Body of pancreas (tissue), 4 donors: ENCODE measurements around the gene BCL7C. TPM values are rescaled to one million over a fixed set of nuclear protein-coding genes. Genes with fewer than 3 reads are reported as not detected.
A peak's percentile ranks its signal among the peaks of the same experiment; 100 is the strongest.

Experiments used
- ATAC-seq: fragments of 150-250 bp; one replicate; pipeline ENCODE4 v1.9.1; 2016
- DNase-seq, 4 donors: peaks; one replicate each; pipeline ENCODE4 v3.0.0-alpha.2; 2019
- H3K27ac ChIP-seq, 4 donors: fragments of 200-600 bp; sonication (generic); 1 replicate in 3 of 4; 2 replicates in 1 of 4; pipeline versions ENCODE4 v1.5.1 to v1.6.1; 2016 to 2019; ENCODE audit warnings: mild to moderate bottlenecking in 1 of 4, mixed read lengths in 1 of 4, moderate library complexity in 1 of 4
- H3K27me3 ChIP-seq, 2 donors: fragments of 200-600 bp; sonication (generic); one replicate each; pipeline ENCODE4 v1.6.0; 2016; ENCODE audit warnings: mild to moderate bottlenecking in 1 of 2
- H3K36me3 ChIP-seq, 2 donors: fragments of 200-600 bp; sonication (generic); replicated peaks in 1 of 2; 2 replicates each; pipeline ENCODE4 v1.5.1; 2016; ENCODE audit warnings: low read depth in 2 of 2; ENCODE audit not compliant: insufficient read depth in 1 of 2
- H3K4me1 ChIP-seq: fragments of 200-600 bp; sonication (generic); one replicate; pipeline ENCODE4 v1.6.0; 2016
- H3K4me3 ChIP-seq, 2 donors: fragments of 200-600 bp; sonication (generic); 1 replicate in 1 of 2; 2 replicates in 1 of 2; pipeline ENCODE4 v1.5.1; 2016 to 2019
- H3K9me3 ChIP-seq, 3 donors: fragments of 200-600 bp; sonication (generic); 1 replicate in 2 of 3; 2 replicates in 1 of 3; pipeline ENCODE4 v1.5.1; 2016
- CTCF ChIP-seq, 7 experiments: fragments of 450-650 bp in 4 of 7; fragments of 200-600 bp in 3 of 7; sonication (generic) in 3 of 7; IDR thresholded peaks; one replicate each; pipeline ENCODE4 v1.5.1; 2016 to 2019; ENCODE audit warnings: antibody characterized with exemption in 7 of 7
- POLR2A ChIP-seq, 3 donors: fragments of 450-650 bp; IDR thresholded peaks; one replicate each; pipeline ENCODE4 v1.6.1; 2016; ENCODE audit warnings: antibody characterized with exemption in 3 of 3, mild to moderate bottlenecking in 2 of 3
- WGBS, 2 donors: methylation state at CpG; one replicate each; pipeline ENCODE4 v1.1.5; 2017; 5-methylcytosine and 5-hydroxymethylcytosine counted together
- intact Hi-C: fragments of 100-400 bp; cut with DNase I; formaldehyde crosslinking; loops from one replicate; pipeline ENCODE4 v1.15.1; 2023
- total RNA-seq, 2 donors: library from RNA; depleted of rRNA; stranded (reverse); fragments of >200 nt; gene quantifications; one replicate each; pipeline ENCODE4 v1.1.0, GENCODE V29; 2016

Gene BCL7C
- total RNA-seq, 2 donors from 2014 or later = 19.8 to 24.1 TPM

GRCh38 chr16:30920891-30921290 lies 27.0 kb upstream of the BCL7C start:
- DNase-seq (no peak), ATAC-seq (no peak)
- peak overlapping the region in 1 of 4 donors; percentile 77 for H3K27ac ChIP-seq
- 61 to 68% methylated on average over 2 of the region's 2 CpGs for WGBS, 2 donors
- H3K9me3 ChIP-seq = no peaks in the 10 kb centered on the region
- H3K27me3 ChIP-seq = no peaks in the 10 kb centered on the region
- H3K4me3 ChIP-seq = no peak overlapping the region
- no peaks in the 10 kb centered on the region for H3K36me3 ChIP-seq
- H3K4me1 ChIP-seq = peaks cover 20% of the 10 kb centered on the region
- TF ChIP-seq CTCF (IDR thresholded peaks at IDR 0.05) (no peak), POLR2A (IDR thresholded peaks at IDR 0.05) (no peak)
- intact Hi-C loops = no loop called here

GRCh38 chr16:30918614-30919013 lies 24.7 kb upstream of the BCL7C start:
- intact Hi-C loops = no loop called here
- Histone ChIP-seq H3K9me3 (no peaks in the 10 kb centered on the region), H3K27ac (no peak overlapping the region), H3K27me3 (no peaks in the 10 kb centered on the region), H3K4me3 (no peak overlapping the region), H3K4me1 (peaks cover 6% of the 10 kb centered on the region), H3K36me3 (no peaks in the 10 kb centered on the region)
- TF ChIP-seq POLR2A (IDR thresholded peaks at IDR 0.05) (no peak), CTCF (IDR thresholded peaks at IDR 0.05) (no peak)
- 77 to 100% methylated on average over 1 of the region's 1 CpG for WGBS, 2 donors
- ATAC-seq (no peak), DNase-seq (no peak)

- H3K4me3 ChIP-seq = no peak overlapping the region
- no peak for ATAC-seq
Measured at GRCh38 chr16:30914830-30915229, 21.0 kb upstream of the BCL7C start.

GRCh38 chr16:30912794-30913412 lies 19.0 kb upstream of the BCL7C start:
- H3K36me3 ChIP-seq = no peaks in the 10 kb centered on the region
- no peaks in the 10 kb centered on the region for H3K4me1 ChIP-seq
- no peak for DNase-seq
- no peaks in the 10 kb centered on the region for H3K27me3 ChIP-seq
- no peaks in the 10 kb centered on the region for H3K9me3 ChIP-seq
- intact Hi-C loops = no loop called here
- H3K4me3 ChIP-seq = no peak overlapping the region
- 70 to 79% methylated on average over 5 to 6 of the region's 6 CpGs for whole genome bisulfite sequencing, 2 donors
- TF ChIP-seq CTCF (IDR thresholded peaks at IDR 0.05) = no peak
- TF ChIP-seq POLR2A (IDR thresholded peaks at IDR 0.05) = no peak
- no peak overlapping the region for H3K27ac ChIP-seq
- ATAC-seq = no peak

More at GRCh38 chr16:30914830-30915229, 21.0 kb upstream of the BCL7C start:
- WGBS, 2 donors = 75 to 83% methylated on average over 2 to 3 of the region's 3 CpGs
- Histone ChIP-seq H3K9me3 (no peaks in the 10 kb centered on the region), H3K36me3 (no peaks in the 10 kb centered on the region), H3K27ac (no peak overlapping the region), H3K27me3 (no peaks in the 10 kb centered on the region), H3K4me1 (no peaks in the 10 kb centered on the region)
- no peak for DNase-seq
- intact Hi-C loops = no loop called here
- TF ChIP-seq CTCF (IDR thresholded peaks at IDR 0.05) (no peak), POLR2A (IDR thresholded peaks at IDR 0.05) (no peak)

- intact Hi-C loops = no loop called here
- no peak for DNase-seq
- H3K36me3 ChIP-seq = no peaks in the 10 kb centered on the region
- ATAC-seq = no peak
- no peak overlapping the region for H3K27ac ChIP-seq
- WGBS, 2 donors = 63 to 66% methylated on average over 15 to 17 of the region's 18 CpGs
- no peaks in the 10 kb centered on the region for H3K4me1 ChIP-seq
- H3K27me3 ChIP-seq = no peaks in the 10 kb centered on the region
- H3K9me3 ChIP-seq = no peaks in the 10 kb centered on the region
- H3K4me3 ChIP-seq = no peak overlapping the region
- TF ChIP-seq POLR2A (IDR thresholded peaks at IDR 0.05) = no peak
- TF ChIP-seq CTCF (IDR thresholded peaks at IDR 0.05) = no peak
Measured at GRCh38 chr16:30910427-30911029, 16.7 kb upstream of the BCL7C start.
